ENCODE results near the gene RMND5B.

Gene RMND5B

DNA sequence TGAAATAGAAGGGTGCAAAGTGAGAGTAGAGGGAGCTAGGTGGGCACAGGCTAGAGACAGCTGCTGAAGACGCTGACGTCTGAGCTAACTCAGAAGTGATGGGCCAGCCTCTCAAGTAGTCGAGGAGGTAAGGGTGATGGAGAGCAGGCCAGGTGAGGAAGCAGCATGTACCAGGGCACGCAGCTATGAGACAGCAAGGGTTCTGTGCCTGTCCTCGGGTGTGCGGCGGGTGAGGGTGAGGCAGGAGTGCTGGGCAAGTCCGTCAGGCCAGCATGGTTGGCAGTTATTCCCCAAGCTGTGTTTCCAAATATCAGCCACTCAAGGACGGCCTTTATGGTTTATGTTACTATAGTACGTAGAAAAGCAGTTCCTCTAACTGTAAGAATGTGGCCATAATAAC, 6.2 kb downstream of the RMND5B start:
- no peak for DNase-seq

DNA sequence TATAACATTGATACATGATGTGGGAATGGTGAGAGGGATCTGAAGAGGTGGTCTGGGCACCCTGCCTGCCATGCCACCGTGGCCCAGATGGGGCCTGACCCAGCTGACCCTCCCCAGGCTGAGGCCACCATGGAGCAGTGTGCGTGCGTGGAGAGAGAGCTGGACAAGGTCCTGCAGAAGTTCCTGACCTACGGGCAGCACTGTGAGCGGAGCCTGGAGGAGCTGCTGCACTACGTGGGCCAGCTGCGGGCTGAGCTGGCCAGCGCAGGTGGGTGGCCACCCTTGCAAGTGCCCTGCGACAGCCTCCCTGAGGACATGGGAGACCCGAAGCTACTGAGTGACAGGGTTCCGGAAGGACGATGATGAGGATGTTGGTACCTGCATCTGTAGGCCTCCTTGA, 7.2 kb downstream of the RMND5B start:
- no peak for DNase-seq

DNA sequence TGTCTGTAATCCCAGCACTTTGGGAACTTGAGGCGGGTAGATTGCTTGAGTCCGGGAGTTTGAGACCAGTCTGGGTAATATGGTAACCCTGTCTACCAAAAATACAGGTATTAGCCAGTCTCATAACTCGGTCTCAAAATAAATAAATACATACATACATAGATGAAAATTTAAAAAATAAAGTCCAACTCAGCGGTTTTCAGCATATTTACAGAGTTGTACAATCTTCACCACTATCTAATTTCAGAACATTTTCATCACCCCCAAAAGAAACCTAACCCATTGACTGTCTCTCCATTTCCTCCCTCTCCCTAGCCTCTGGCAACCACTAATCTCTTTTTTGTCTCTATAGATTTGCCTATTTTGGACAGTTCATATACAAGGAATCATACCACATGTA, 10.7 kb downstream of the RMND5B start:
- DNase-seq = no peak

DNA sequence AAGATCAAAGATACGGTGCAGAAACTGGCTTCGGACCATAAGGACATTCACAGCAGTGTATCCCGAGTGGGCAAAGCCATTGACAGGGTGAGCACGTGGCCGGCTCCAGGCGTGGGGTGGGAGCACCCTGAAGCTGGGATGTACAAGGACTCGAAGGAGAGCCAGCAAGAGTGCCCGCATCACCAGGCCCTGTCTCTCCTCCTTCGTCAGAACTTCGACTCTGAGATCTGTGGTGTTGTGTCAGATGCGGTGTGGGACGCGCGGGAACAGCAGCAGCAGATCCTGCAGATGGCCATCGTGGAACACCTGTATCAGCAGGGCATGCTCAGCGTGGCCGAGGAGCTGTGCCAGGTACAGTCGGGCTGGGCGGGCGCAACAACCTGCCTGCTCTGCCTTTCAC, 11.8 kb downstream of the RMND5B start:
- no peak for DNase-seq

DNA sequence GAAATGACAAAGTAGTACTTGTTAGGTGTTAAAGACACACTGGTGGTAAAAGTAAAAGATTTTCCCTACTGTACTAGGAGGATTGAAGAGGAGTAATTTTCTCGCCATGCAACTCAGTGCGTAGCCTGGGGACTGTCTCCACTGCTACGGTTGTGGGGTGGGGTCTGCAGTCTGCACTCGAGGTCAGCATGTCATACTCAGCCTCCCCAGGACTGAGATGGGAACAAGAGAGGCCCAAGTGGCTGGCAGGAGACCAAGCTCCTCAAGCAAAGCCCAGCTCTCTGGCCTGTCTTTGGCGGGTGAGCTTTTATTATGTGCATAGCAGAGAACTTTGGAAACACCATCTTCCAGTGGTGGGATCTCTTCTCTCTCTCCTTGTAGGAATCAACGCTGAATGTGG, 12.4 kb downstream of the RMND5B start:
- no peak for DNase-seq

DNA sequence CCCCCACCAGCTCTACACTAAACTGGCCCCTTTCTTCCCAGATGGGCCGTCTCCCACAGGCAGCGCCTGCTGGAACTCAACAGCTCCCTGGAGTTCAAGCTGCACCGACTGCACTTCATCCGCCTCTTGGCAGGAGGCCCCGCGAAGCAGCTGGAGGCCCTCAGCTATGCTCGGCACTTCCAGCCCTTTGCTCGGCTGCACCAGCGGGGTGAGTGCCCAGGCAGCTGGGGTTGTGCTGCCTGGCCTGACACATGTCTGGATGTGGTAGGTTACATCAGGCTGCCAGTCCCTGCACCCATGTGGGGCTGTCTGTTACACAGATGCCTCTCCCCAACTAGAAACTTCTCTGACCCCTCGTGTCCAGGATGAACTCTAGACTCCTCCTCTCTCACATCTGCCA, 13.1 kb downstream of the RMND5B start:
- no peak for DNase-seq

DNA sequence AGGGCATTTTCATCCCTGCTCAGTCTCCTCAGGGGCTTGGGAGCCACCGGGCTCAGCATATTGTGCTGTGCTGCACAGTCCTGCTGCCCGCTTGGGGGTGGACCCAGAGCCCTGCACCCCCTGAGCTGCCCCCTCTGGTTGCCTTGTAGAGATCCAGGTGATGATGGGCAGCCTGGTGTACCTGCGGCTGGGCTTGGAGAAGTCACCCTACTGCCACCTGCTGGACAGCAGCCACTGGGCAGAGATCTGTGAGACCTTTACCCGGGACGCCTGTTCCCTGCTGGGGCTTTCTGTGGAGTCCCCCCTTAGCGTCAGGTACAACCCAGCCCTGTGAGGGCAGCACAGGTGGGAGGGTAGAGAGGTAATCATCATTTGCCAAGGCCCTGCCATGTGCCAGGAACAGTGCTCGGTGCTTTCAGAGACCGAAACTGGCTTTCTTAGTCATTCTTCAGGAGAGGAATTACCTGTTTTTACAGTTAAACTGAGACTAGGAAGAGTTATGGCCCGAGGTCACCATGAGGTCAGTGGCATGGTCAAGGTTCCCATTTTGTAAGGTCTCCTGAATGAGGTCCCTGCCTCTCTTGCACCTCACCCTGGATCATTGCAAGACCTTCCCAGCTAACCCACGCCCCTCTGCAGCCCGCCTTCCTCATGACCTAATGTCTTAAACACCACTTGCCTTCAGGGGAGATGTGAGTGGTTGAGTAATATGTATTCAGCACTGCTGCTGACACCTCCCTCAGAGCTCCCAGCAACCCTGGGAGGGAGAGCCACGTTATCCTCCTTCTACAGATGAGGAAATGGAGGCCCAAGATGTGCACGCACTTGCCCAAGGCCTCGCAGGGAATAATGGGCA, 15.4 kb downstream of the RMND5B start:
- peak; percentile 7 for DNase-seq

DNA sequence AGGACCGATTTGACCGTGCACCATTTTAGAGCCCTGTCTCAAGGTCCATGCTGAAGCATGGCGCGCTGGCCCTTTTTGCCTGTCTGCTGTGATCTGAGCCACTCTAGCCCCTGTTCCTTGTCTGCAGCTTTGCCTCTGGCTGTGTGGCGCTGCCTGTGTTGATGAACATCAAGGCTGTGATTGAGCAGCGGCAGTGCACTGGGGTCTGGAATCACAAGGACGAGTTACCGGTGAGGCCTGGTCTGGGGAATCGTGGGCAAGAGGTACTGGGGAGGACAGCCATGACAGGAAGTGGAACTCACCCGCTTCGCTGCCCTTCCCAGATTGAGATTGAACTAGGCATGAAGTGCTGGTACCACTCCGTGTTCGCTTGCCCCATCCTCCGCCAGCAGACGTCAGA, 16.6 kb downstream of the RMND5B start:
- DNase-seq = no peak

DNA sequence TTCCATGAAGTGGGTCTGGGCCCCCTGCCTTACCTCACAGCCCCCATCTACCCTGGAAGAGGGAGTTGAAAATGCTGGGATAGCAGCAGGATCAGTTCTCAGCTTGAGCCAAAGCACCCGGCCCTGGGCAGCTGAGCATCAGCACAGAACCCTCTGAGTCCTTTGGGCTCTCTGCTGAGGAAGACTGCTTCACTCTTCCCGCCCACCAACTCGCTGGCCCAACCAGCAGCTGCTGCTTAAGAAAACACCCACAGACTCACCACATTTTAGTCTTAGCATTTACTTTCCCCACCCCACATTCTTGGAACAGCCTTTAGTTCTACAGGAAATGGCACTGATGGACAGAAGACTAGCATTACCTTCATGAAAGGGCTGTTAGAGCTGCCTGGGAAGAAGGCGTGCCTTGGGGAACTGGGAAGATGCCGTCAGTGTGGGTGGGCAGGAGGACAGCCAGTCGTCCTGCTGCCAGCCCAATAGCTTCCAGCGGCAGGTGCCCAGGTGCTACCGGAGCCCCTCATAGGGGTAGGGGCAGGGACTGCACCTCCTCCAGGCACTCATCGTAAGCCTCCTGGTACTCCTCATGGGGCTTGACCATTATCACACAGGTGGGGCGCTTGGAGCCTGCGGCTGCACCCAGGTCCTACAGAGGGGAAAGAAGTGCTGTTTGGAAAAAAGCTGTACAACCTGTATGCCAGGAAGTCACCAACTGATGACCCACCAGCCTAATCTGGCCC, 18.6 kb downstream of the RMND5B start:
- DNase-seq = no peak

DNA sequence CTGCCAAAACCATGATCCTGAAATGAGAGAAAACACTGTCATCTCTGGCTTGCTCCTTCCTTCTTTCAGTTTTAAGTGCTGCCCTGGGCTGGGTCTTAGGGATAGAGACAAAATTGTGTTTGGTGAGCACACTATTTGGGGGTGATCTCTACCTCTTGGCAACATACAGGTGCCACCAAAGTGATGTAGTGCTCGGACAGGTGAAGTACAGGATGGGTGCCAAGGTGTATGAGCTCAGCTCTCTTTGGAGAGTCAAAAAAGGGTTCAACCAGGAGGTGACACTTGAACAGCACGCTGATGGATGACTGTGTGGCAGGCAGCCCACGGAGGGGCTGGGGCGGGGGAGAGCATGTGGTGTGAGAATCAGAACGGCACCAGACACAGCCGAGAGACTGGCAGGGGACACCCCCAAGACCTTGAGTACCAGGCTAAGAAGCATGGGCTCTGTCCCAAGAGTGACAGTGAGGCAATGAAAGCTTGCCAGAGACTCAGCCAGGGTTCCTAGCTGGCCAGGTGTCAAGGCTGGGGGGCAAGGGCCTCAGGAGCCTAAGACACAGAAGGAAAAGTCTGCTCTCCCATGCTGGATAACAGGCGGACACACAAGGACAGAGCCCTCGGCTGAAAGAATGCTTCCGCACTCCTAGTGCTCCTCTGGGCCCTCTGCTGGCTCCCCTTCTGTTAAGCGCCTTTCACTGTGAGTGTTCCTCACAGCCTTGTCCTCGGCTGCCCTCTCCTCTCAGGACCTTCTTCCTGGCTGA, 20.3 kb downstream of the RMND5B start:
- no peak for DNase-seq

DNA sequence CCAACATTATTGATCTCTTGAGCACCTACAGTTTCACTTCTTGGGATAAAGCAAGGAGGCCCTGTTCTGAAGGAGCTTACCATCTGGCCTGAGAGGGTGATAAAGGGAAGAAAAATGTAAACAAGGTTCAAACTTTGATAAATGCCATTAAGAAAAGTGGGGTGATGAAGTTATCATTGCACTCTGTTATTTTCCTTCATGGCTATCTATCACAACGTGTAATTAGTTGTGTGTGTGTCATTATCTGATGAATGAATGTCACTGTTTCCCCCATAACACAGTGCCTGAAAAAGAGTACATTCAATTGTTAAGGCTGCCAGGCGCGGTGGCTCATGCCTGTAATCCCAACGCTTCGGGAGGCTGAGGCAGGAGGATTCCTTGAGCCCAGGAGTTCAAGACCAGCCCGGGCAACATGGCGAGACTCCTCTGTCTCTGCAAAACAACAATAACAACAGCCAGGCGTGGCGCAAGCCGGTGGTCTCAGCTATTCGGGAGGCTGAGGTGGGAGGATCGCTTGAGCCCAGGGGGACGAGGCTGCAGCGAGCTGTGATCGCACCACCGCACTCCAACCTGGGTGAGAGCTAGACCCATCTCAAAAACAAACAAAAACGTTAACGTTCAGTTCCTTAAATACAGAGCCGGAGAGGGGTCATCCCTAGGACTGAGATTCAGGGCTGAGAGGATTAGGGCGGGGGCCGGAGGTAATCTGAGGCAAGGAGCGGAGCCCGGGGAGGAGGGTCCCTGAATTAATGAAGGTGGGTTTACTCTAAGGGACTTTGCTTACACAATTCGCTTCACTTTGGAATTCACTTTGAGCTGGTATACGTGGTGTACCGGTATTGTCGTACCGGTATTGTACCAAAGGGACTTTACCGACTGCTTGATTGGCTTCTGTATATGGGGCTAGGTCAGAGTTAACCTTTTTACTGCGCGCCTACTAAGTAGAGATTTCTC, 22.0 kb downstream of the RMND5B start:
- DNase-seq = no peak

DNA sequence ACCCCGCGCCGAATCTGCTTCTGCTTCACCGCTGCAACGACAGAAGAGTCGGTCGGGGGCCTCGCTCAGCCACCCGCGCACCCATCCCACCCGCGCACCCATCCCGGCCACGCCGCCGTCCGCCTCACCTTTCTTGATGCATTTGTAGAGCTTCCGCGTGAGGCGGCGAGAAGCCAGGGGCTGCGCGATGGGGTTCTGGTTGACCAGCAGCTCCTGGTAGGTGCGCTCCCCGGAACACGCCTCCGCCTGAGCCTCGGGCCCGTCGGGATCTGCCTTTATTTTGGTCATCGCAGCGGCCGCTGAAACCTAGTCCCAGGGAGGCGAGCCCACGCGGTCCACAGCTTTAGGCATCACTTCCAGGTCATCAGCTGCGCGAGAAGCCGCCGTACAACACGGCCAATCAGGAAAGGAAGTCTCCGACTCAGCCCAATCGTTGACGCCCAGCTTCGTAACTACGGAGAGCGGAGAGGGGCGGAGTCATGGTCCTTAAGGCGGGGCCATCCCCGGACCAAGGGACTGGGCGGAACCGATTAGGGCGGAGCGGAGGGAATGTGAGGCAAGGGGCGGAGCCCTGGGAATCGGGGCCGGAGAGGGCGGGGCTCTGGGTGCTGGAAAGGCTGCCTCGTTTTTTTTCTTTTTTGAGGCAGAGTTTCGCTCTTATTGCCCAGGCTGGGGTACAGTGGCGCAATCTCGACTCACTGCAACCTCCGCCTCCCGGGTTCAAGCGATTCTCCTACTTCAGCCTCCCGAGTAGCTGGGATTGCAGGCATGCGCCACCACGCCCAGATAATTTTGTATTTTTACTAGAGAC, 22.9 kb downstream of the RMND5B start, which contains the start of gene NHP2:
Gene NHP2, minus strand, starts transcription at position 356 of the 811 bp plus-strand sequence. Its CDS starts 68 bp downstream, at position 288.
- peak; percentile 96 for DNase-seq

DNA sequence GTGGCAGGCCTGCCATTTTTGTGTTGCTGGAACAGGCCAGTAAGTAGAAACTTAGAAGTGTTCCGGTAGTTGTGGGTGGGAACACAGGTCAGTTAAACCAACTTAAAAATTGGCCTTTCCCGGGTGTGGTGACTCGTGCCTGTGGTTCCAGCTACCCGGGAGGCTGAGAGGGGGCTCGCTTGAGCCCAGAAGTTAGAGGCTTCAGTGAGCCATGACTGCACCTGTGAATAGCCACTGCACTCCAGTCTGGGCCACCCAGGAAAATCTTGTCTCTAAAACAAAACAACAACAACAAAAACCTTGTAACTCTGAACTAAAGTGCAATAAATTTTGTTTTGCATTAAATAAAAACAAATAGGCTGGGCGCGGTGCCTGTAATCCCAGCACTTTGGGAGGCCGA, 24.3 kb downstream of the RMND5B start:
- DNase-seq = no peak

DNA sequence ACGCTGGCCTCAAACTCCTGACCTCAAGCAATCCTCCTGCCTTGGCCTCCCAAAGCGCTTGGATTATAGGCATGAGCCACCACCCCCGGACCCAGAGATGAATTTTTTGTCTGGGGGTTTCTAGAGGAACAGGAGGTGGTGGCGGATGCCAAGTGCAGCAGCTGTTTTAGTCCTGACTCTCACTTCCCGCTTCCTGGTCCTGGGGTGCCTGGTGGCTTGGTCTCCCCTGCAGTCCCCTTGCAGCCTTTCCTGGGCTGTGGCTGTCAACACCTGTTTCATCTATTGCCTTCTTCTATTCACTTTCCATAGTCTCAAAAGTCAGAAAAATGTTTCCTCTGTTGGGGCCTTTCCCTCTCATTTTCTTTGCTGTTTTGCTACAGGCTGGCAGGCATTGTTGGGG, 29.4 kb downstream of the RMND5B start:
- no peak for DNase-seq

DNA sequence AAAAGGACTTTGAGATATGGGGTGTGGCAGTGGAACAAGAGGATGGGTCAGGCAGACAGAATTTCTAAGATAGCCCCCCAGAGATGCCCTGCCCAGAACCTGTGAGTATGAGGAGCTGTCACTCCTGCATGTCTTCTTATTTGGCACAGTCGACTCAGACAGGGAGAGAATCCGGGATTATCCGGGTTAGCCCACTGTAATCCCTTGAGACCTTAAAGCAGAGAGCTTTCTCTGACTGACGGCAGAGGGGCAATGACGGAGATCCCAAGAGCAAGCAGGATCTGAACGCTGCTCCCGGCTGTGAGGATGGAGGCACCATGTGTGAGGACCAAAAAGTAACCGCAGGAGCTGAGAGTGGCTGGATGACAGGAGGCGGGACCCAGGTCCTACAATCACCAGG, 31.7 kb downstream of the RMND5B start:
- DNase-seq = no peak

DNA sequence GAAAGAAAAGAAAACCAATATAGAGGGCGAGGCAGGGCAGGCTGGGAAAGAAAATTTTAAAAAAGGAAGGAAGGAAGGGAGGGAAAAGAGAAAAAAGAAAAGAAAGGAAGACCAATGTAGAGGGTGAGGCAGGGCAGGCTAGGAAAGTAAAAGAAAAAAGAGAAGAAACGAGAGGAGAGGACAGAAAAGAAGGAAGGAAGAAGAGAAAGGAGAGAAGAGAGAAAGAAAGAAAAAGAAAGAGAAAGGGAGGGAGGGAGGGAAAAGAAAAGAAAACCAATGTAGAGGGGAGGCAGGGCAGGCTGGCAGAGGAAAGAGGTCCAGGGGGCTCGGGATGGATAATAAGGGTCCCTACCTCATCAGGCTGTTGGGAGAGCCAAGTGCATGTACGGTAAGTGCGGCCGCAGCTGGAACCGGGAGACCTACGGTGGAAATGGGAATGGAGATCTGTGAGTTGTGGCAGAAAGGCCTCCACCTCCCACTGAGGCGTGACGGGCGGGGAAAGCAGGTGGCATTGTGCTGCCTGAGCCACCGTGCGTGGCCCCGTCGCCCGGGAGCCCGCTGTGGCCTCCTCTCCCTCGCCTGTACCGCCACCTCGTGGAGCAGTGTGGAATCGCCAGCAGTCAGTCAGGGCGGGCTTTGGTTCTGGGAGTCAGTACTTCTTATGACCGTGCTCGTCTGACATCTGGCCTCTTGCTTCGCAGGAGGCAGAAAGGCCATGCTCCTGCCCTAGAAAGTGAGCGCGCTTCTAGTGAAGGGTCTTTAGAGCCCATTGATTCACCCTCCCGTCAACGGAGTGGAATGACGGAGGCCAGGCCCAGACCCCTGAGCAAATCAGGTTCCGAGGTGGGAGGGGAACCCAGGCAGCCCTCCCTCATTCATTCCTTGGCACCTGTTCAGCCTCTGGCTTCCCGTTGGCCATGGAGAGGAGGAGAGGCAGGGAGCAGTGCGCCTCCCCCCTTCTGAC, 33.2 kb downstream of the RMND5B start:
- DNase-seq = peak; percentile 89

DNA sequence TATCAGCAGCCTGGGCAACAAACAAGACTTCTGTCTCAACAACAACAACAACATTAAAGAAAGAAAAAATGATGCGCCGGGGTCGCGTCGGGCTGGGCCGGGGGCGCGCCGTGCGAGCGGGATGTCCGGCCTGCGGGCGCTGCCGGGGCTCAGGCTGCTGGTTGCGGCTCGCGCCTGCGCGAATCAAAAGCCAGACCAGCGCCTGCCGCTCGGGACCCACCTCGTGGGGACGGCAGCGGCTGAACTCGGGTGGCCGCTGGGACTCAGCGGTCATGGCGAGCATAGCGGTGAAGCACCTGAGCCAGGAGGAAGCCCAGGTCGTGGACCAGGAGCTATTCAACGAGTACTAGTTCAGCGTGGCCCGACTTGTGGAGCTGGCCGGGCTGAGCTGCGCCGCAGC, 34.8 kb downstream of the RMND5B start:
- no peak for DNase-seq

DNA sequence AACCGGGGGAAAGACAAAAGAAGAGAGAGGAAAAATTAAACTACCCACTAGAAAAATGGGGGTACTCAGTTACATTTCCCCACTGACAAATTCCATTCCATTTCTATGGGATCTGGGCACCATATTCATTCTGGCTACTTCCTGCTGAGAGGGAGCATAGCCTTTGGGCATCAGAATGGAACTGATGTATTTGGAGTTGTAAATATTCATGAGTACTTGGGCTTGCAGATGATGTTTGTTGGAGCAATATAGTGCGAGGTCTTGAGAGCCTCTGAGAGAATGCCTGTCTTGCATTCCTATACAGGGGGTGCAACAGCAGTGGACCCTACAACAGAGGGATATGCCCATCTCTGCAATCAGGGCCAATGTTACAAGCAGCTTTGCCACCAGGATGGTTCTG, 39.6 kb downstream of the RMND5B start:
- DNase-seq = no peak

DNA sequence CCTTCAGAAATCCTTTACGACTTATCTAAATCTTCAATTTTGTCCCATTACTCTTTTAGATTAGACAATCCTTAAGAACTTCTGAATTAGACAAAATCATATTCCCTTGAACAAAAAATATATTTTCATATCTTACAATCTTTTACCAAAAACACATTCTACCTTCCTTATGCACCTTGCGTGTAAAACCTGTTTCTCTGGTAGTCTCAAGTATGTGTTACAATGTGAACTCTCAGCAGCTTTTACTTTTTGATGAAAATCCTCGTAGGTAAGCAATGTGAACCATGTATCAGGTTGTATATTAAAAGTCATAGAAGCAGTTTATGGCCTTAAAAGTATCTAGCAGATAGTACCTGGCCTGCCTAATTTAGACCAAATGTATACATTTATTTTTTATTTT, 43.6 kb downstream of the RMND5B start:
- DNase-seq = no peak

DNA sequence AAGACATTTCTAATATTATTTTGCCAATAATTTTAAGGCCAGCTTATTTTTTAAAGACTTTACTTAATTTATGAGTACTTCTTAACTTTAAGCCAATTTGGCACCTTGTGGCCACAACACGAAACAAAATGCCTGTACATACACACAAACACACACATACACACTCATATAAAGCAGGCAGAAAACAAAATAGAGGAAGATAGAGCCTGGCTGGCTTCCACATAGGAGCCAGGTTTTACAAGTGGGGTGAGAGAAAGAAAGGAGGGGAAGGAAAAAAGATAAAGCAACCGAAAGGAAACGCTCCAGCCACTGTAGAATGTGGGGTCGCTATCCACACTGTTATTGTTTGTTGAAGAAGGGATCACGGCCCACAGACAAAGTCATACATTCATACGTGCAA, 46.0 kb downstream of the RMND5B start:
- DNase-seq = no peak

All from NCI-H774 (cell line).